ENCODE measurements around the gene FAM174B. TPM values are rescaled to one million over a fixed set of nuclear protein-coding genes. Genes with fewer than 3 reads are reported as not detected.

Gene FAM174B
- total RNA-seq, 4 donors from 2014 or later: 2.2 to 8.5 (median 4.4) TPM

DNA sequence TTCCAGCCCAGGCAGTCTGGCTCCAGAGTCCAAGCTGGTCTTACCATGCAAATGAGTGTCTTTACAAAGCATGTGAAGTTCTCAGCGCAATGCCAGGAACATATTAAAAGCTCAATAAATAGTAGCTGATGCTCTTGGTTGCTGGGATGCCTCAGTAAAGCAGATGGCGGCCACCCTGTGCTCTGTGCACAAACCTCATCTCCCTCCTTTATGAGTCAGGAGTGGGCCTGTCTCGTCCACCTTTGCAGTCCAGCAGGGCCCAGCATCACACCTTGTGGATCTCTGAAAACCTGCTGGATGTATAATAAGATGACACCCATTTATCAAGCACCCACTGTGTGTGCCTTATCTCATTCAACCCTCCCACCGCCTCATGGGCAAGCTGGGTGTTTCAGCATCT, 42.7 kb downstream of the FAM174B start:
- TF ChIP-seq, protein P1, sequence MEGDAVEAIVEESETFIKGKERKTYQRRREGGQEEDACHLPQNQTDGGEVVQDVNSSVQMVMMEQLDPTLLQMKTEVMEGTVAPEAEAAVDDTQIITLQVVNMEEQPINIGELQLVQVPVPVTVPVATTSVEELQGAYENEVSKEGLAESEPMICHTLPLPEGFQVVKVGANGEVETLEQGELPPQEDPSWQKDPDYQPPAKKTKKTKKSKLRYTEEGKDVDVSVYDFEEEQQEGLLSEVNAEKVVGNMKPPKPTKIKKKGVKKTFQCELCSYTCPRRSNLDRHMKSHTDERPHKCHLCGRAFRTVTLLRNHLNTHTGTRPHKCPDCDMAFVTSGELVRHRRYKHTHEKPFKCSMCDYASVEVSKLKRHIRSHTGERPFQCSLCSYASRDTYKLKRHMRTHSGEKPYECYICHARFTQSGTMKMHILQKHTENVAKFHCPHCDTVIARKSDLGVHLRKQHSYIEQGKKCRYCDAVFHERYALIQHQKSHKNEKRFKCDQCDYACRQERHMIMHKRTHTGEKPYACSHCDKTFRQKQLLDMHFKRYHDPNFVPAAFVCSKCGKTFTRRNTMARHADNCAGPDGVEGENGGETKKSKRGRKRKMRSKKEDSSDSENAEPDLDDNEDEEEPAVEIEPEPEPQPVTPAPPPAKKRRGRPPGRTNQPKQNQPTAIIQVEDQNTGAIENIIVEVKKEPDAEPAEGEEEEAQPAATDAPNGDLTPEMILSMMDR (IDR thresholded peaks at IDR 0.05; ENCODE audit: low read depth): no peak

DNA sequence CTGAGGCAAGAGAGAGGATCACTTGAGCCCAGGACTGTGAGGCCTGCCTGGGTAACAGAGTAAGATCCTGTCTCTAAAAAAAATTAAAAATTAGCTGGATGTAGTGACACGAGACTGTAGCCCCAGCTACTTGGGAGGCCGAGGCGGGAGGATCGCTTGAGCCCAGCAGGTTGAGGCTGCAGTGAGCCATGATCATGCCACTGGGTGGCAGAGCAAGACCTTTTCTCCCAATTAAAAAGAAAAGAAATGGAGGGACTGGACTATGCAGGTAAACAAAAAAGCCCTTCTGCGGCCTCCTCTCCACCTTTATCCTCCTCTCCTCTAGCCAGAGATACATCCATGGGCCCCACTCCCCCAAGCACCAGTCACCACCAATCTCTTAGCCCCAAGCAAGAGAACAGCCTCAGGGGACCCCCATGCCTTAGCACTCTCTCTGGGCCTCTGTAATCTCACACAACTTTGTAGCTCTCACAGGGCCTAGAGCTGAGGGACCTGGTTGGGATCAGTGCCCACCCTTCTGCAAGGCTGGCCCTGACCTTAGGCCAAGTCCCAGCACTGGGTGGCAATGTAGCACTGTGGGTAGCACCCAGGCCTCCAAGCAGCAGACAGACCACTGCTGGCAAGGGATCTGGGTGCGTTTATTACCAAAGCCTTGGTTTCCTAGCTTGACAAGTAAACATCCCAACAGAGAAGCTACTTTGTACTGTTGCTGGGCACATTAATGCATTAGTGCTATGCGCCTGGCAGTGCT, 43.4 kb downstream of the FAM174B start:
- TF ChIP-seq, protein P1 (IDR thresholded peaks at IDR 0.05; ENCODE audit: low read depth): no peak

DNA sequence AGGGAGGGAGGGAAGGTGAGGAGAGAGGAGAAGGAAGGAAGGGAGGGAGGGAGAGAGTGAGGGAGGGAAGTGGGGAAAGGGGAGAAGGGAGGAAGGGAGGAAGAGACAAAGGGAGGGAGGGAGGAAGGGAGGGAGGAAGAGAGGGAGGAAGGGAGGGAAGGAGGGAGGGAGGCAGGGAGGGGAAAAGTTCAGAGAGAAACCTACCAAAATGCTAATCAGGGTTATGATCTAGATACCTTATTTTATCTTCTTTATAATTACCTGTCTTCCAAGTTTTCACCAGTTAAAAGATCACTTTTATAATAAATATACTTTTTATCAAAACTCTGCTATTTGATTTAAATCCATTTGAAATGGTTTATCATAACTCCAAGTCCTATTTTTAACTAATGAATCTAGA, 44.4 kb downstream of the FAM174B start:
- TF ChIP-seq, protein P1 (IDR thresholded peaks at IDR 0.05; ENCODE audit: low read depth): no peak

DNA sequence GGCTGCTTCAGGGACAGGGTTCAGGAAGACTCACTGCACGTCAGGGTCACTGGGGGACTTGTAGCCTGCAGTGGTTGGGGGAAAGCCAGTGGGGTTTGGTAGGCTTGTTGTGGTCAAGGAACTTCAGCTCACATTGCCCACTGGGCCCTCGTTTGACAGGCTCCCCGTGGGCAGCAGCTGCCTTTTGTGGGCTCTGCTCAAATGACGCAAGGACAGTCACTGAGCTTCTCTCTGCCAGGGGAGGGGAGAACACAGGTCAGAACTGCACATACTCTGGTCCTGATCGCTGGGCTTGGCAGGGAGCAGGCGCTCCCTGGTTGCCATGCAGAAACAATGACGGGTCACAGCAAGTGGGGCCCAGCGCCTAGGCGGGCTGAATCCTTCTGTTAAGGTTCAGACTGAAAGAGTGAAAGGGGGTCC, 45.5 kb downstream of the FAM174B start:
- TF ChIP-seq, protein P1 (IDR thresholded peaks at IDR 0.05; ENCODE audit: low read depth): no peak

DNA sequence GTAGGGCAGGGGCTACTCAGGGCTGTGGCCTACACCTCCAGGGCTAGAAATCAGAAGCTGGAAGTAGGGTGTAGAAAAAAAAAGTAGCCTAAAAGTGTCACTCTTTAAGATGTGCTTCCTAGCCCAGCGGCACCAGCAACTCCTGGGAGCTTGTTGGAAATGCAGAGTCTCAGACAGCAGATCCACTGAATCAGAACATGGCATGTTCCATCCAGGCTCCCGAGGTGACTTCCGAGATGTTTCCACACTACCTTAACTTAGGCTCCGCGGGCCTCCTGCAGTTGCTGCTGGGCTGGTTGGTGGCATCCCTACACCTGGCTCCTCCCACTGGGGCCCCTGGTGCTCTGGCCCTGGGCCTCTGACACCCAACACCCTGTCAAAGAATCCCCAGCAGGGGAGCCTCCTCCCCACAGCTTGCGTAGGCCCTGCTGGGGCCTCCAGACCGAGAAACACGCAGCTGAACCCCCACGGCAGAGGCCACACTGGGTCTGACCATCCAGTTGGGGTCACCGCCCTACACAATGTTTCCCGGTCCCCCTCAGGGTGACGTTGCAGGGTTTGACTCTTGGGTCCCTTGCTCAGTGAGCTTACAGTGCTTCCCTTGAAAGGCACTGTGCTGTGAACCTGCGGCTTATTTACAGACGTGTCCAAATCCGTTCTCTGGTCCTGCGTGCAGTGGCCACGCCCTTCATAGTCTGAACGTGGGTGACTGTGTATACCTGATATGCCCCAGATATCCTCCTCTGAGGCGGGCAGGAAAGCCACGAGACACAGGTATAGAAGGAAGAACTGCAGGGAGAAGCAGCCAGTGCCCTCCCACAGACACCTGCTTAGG, 46.5 kb downstream of the FAM174B start:
- TF ChIP-seq, protein P1 (IDR thresholded peaks at IDR 0.05; ENCODE audit: low read depth): no peak

DNA sequence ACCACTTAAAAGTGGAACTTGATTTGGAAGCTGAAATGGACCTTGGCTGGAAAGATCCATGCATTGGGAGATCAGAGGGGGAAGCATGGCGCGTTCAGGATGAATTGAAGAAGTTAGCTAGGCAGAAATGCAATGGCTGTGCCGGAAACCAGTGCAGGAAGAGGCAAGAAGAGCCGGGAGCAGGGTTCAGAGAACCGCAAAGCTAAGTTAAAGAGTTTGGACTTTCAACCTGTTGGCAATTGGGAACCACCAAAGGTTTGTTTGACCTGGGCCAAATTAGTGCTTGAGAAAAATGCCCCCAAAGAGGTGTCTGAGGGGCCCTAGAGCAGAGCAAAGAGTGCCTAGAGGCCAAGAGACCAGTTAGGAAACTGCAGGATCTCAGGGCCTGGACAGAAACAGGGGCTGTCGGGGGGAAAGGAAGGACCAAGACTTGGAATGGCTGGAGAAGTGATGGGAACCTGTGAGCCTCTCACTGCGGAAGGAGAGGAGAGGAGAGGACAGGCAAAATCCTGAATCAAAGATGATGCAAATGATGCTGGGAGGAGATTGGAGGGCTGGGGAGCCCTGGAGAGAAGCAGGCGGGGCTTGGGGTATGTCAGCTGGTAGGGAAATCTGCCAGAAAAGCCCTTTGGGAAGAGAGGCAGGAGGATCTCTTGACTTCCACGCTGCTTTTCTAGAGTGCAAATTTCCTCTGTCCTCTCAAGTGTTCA, 49.3 kb downstream of the FAM174B start:
- TF ChIP-seq, protein P1 (IDR thresholded peaks at IDR 0.05; ENCODE audit: low read depth): no peak

Measured in subcutaneous adipose tissue (tissue), 4 donors.